DMS153 treated with DMSO at 0.1 percent for 48 hours (cell line): Measurements from ENCODE around the gene TGFBR2.
"Not testable (repeated sequence)": the region's sequence is repeated elsewhere in the genome, so short reads cannot be mapped to it uniquely, and the experiment has no call there.

Source experiments
- DNase-seq: peaks from one replicate; lab custom pipeline; 2025; ENCODE audit not compliant: unreplicated experiment; lab: John Stamatoyannopoulos, UW

TGFBR2 gene

GRCh38 chr3:30654269-30654668, 47.9 kb downstream of the TGFBR2 start:
- no peak for DNase-seq

- no peak for DNase-seq
These were observed 48.9 kb downstream of the TGFBR2 start for GRCh38 chr3:30655187-30655812.

GRCh38 chr3:30656624-30657141, 50.3 kb downstream of the TGFBR2 start:
- no peak for DNase-seq

- DNase-seq, result no peak
These were observed 51.5 kb downstream of the TGFBR2 start for GRCh38 chr3:30657914-30658313.

GRCh38 chr3:30658328-30659052, 52.1 kb downstream of the TGFBR2 start:
- DNase-seq, result no peak

- DNase-seq, result no peak
These were observed 53.1 kb downstream of the TGFBR2 start for GRCh38 chr3:30659270-30660130.

- no peak for DNase-seq
These were observed 53.7 kb downstream of the TGFBR2 start for GRCh38 chr3:30660136-30660535.

GRCh38 chr3:30660656-30661055, 54.3 kb downstream of the TGFBR2 start:
- DNase-seq, result no peak

- no peak for DNase-seq
These were observed 54.9 kb downstream of the TGFBR2 start for GRCh38 chr3:30661098-30661873.

- DNase-seq, result no peak
These were observed 56.4 kb downstream of the TGFBR2 start for GRCh38 chr3:30662836-30663235.

- no peak for DNase-seq
These were observed 57.3 kb downstream of the TGFBR2 start for GRCh38 chr3:30663533-30664241.

GRCh38 chr3:30664459-30664858, 58.1 kb downstream of the TGFBR2 start:
- DNase-seq, result no peak

- DNase-seq, result no peak
These were observed 58.5 kb downstream of the TGFBR2 start for GRCh38 chr3:30664884-30665283.

GRCh38 chr3:30665539-30665938, 59.1 kb downstream of the TGFBR2 start:
- DNase-seq, result no peak

GRCh38 chr3:30666572-30667279, 60.3 kb downstream of the TGFBR2 start:
- no peak for DNase-seq

GRCh38 chr3:30667280-30667651, 60.9 kb downstream of the TGFBR2 start:
- no peak for DNase-seq

GRCh38 chr3:30668051-30668609, 61.7 kb downstream of the TGFBR2 start:
- DNase-seq, result no peak

GRCh38 chr3:30669360-30669934, 63.0 kb downstream of the TGFBR2 start:
- DNase-seq, result not testable (repeated sequence)

GRCh38 chr3:30670292-30670691, 63.9 kb downstream of the TGFBR2 start:
- DNase-seq, result no peak
